Suppressor macrophage (primary cell): ENCODE measurements around the gene MKNK1.
"Not testable (repeated sequence)": the region's sequence is repeated elsewhere in the genome, so short reads cannot be mapped to it uniquely, and the experiment has no call there.

ENCODE experiments used
- DNase-seq, 4 experiments: peaks; one replicate each; pipeline ENCODE4 v3.0.0-alpha.2; 2020 to 2022
- total RNA-seq, 17 experiments: gene quantifications; one replicate each; lab custom pipeline; 2026; ENCODE audit warnings: mixed read lengths in 6 of 17, inconsistent platforms in 3 of 17; lab: John Stamatoyannopoulos, UW

Gene MKNK1
- total RNA-seq, result 49.5 to 230 (median 154) reads per million in 17 experiments

DNA sequence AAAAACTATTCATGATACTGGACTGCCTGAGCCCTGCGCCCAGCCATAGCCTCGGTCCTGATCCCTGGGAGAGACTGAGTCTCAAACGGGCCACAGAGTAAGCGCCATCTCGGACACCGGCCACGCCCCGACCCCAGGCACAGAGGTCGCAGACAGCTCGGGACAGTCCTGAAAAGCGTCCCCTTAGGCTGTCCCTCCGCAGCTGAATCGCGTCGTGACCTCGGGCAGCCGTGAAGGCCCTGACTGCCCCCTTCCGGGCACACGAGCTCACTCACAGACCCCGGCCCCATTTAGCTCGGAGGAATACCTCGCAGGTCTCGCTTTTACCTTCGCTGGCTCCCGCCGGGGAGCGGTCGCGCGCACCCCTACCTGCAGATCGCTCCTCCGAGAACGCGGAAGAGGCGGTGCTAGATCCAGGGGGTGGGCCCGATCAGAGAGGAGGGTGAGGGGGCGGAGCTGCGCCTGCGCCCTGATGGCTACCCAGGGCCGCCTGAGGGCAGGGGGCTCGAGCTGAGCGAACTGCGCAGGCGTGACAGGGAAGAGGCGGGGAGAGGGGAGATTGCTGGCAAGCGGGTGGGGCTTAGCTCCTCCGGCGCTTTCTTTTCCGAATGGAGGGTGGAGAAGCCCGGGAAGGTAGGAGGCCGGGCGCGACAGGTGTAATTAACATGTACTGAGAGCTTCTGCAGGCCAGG lies at the start of gene MKNK1:
MKNK1 (minus strand) TSS at position 411 of the 692 bp plus-strand sequence. CDS start 20,941 bp downstream, outside the sequence.
- peak; percentile 97 to 98 (median 98) for DNase-seq

DNA sequence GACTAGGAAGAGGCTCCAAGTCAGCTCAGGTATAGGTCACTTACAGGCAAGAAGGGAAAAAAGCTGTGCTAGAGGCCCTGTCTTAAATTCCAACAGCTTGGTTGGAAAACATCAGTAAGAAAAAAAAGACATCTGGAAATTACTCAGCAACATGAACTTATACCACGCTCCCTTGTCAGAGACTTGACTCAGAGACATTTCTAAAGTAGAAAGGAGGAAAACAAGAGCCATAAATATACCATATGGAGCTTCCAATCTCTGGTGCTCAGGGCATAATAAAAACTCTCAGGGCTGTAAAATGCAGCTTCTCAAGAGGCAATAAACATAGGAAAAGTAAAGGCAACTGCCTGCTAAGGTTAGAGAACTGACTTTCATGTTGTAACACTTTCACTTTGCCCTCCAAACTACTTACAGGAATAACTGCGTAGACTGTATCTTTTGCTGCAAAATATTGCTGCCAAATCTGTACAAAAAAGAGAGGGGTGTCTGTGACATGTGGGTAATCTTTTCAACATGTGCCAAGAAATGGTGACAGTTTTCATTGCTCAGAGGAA lies 49.4 kb upstream of the MKNK1 start:
- DNase-seq, result no peak

DNA sequence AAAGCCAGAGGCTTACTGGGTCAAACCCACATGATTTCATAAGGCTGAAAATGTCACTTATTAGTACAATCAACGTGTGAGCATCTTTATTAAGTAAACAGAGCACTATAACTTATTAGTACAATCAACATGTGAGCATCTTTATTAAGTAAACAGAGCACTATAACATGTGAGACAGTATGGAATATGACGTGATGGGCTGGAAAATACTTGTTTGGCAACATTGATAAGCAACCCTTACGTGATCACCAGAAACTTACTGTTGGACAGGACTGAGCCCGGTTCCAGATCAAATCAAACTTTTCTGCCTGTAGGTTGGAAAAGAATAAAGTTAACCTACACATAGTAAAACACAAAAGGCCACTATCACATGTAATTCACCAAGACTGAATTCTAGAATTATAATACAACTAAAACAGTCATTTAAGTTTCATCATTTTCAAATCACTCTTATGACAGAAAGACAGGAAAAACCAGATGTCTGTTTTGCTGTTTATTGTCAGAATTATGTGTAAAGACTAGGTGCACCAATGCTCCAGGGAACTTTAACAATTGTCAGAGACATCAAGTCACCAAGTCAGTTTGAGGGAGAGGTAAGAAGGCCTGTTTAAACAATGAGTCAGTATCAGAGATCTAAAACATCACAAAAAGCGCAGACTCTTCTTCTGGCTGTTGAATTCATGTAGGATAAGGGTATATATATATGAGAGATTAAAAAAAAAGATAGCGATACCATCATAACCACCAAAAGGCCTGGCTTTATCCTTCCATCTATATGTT lies 48.4 kb upstream of the MKNK1 start:
- DNase-seq, result no peak

DNA sequence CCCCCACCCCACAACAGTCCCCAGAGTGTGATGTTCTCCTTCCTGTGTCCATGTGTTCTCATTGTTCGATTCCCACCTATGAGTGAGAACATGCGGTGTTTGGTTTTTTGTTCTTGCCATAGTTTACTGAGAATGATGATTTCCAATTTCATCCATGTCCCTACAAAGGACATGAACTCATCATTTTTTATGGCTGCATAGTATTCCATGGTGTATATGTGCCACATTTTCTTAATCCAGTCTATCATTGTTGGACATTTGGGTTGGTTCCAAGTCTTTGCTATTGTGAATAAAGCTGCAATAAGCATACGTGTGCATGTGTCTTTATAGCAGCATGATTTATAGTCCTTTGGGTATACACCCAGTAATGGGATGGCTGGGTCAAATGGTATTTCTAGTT lies 47.1 kb upstream of the MKNK1 start:
- not testable (repeated sequence) for DNase-seq

DNA sequence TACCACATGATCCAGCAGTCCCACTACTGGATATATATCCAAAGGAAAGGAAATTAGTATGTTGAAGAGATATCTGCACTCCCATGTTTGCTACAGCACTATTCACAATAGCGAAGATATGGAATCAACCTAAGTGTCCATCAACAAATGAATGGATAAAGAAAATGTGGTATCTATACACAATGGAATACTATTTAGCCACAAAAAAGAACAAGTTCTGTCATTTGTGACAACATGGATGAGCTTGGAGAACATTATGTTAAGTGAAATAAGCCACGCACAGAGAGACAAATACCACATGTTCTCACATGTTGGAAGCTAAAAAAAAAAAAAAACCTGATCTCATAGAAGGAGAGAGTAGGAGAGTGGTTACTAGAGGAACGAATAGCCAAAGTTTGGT lies 46.4 kb upstream of the MKNK1 start:
- no peak for DNase-seq

DNA sequence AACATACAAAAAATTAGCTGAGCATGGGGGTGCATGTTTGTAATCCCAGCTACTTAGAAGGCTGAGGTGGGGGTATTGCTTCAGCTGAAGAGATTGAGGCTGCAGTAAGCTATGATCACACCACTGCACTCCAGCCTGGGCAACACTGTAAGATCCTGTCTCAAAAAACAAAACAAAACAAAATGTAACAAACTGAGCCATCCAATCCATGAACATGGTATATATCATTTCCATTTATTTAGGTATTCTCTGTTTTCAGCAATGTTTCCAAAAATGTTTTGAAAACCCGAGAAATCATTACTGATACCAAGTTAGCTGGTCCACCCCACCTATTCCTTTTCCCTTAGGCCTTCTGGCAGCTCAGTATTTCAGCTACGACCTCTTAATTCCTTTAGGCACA lies 45.7 kb upstream of the MKNK1 start:
- no peak for DNase-seq

DNA sequence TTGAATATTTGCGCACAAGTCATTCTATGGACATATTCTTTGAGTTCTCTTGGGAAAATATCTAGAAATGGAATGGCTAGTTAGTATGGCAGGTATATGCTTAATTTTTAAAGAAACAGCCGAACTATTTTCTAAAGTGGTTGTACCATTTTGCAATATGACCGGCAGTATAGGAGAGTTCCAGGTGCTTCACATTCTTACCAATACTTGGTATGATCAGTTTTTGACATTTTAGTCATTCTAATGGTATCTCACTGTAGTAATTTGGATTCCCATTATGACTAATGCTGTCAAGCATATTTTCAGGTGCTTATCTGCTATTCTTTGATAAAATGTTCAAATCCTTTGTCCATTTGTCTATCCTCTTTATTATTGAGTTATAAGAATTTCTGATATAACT lies 43.5 kb upstream of the MKNK1 start:
- no peak for DNase-seq

DNA sequence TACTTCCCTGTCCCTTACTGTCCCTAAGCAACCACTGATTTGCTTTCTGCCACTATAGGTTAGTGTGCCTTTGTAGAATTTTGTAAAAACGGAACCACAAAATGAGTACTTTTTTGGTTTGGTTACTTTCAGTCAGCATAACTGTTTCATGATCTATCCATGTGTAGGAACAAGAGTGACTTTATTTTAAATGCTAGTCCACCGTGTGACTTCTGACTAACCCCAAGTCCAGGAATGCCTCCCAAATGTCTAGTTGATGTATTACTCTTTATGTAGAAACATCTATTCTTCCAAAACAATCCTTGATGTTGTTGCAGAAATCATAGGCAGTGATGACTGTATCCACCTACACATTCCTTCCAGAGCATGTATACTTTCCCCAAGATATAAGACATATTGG lies 42.8 kb upstream of the MKNK1 start:
- DNase-seq, result peak in 3 of 4 experiments; percentile 6 to 36 (median 28)

DNA sequence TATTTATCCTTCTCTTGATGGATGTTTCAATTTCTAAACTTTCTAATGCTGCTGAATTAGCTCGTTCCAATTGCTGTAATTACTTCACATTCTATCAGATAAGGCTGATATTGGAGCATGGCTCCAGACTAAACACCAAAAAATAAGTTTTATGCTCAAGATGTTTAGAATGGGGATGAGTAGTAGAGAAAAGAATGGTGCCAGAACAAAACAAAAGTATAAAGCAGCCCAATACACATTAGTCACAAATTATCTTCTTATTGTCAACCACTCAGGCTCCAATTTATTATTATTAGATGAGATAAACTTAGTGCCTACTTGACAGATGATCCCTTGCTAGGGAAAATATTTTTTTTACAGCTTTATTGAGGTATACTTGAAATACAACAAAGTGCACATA lies 42.3 kb upstream of the MKNK1 start:
- no peak for DNase-seq

DNA sequence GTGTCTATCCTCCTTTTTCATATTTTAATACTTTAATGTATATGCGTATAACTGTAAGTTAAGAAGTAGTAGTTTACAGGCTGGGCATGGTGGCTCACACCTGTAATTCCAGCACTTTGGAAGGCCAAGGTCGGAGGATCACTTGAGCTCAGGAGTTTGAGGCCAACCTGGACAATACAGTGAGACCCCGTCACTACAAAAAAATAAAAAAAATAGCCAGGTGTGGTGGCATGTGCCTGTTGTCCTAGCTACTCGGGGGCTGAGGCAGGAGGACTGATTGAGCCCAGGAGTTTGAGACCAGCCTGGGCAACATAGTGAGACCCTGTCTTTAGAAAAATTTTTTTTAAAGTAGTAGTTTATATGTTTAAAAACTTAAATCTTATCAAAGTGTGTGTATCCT lies 41.7 kb upstream of the MKNK1 start:
- DNase-seq, result no peak

DNA sequence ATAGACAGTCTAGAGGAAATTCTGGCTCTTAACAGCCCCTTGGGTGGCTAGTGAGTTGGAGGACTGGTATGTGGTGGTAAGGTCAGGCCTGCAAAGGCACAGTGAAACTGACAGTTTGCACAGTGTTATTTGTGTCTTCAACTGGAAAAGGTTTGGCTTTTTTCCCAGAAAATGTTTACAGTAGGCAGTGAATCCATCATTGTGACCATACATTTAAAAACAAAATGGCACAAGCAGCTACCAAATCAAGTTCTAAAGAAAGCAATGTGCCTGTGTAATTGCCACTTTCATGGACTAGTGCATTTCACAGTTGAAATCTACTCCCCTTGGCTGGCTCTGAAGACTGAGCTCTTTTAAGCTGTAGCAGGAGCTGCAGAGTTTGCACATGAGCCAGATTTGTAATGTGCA lies 39.3 kb upstream of the MKNK1 start:
- no peak for DNase-seq

DNA sequence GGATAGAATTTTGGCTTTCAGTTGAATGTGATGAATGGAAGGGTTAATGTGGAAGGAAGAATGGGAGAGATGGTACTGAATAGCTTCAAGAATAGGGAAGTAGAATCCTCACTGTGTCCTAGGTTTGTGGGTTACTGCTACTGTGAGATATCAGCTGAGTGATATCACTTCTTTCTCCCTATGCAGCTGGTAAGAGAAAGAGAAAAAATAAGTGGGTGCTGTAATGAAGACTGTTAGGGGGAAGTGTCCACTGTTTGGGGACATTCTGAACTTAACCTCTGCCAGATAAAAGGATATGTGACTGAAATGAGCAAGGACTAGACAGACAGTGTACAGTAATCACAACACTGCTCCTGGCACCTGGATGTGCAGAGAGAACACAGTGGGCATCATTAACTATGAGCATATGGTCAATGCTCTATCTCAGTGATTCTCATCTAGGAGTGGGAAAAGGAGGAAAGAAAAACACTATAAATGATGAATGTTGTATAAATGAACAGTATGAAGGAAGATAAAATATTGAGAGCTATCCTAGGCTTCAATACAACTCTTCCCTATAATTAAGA lies 38.1 kb upstream of the MKNK1 start:
- peak in 2 of 4 experiments; percentile 13 to 46 for DNase-seq

DNA sequence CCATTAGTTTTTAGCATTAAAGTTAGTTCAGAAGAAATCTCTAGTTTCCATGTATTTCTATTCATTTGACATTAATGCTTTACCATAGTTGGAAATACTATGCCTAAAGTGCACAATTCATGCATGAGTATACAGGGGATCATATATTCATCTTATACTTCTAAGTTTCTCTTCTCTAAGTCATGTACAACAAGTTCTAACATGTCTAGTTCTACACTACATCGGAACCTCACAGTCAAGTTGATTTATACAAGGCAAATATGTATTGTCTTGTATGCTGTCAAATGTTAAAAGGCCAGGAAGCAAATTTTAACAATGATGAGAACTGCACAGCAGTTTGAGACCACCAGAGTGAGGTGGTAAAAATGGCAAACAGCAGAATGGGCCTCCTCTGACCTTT lies 35.5 kb upstream of the MKNK1 start:
- no peak for DNase-seq

DNA sequence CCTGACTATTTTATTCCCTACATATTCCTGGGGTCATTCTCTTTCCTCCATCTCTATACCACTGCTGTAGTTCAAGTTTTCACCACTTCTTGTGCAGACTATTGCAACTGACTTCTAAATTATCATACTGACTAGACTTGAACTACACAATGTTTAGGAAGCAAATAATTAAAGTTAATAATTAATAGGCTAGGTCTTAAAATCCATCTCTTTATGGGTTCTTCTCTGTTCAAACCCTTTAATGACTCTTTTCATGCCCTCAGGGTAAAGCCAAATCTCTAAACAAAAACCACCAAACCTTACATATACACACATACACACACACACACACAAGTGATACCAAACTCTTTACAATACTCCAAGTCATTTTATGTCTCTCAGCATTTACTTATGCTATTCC lies 34.9 kb upstream of the MKNK1 start:
- no peak for DNase-seq

DNA sequence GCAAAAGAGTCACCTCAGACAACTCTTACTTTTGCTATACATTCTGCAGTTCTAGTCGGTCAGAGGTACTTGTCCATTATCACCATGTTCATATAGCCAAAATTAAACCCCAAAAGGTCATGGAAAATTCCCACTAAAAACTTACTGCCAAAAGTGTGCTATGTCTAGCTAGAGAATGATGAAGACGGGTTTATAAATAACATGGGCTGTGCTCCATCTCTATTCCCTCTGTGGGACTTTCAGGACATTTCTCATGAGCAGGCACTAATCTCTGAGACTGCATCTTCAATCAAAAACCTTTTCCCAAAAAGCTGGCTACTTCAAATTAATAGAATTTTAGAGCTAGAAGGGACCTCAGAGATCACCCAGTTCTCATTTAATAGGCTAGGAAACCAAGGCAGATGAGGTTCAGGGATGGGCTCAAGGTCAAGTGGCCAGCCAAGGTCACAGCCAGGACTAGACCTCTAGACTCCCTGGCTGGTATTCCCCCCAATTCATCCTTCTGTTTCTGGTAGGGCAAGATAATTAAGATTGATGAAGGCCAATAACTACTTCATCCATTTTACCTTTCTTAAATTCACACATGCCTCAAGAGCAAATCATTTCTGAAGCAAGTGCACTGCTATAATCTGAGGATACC lies 33.5 kb upstream of the MKNK1 start:
- DNase-seq, result no peak

DNA sequence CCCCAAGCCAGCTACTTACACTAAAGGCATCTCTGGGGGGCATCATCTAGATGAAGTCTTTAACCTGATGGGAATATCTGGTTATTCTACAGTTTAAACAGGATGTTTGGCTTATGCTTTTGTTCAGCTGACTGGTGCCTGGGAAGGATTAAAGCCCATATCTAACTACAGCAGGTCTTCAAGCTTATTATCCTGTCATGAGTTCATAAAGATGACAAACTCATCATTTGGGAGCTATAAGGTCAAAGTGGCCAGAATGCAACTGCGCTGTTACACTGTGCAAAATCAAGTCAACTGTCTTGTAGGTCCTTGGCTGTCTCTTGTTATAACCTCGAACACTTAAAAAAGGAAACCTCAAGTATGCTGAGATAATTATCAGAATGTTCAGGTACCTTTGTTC lies 31.1 kb upstream of the MKNK1 start:
- DNase-seq, result no peak

DNA sequence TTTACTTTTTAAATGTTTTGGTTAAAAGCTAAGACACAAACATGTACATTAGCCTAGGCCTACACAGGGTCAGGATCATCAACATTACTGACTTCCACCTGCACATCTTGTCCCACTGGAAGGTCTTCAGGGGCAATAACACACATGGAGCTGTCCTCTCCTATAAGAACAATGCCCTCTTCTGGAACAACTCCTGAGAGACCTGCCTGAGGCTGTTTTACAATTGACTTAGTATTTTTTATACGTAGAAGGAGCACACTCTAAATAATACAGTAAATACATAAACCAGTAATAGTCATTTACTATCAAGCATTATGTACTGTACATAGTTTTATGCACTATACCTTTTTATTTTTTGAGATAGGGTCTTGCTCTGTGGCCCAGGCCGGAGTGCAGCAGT lies 26.7 kb upstream of the MKNK1 start:
- no peak for DNase-seq

DNA sequence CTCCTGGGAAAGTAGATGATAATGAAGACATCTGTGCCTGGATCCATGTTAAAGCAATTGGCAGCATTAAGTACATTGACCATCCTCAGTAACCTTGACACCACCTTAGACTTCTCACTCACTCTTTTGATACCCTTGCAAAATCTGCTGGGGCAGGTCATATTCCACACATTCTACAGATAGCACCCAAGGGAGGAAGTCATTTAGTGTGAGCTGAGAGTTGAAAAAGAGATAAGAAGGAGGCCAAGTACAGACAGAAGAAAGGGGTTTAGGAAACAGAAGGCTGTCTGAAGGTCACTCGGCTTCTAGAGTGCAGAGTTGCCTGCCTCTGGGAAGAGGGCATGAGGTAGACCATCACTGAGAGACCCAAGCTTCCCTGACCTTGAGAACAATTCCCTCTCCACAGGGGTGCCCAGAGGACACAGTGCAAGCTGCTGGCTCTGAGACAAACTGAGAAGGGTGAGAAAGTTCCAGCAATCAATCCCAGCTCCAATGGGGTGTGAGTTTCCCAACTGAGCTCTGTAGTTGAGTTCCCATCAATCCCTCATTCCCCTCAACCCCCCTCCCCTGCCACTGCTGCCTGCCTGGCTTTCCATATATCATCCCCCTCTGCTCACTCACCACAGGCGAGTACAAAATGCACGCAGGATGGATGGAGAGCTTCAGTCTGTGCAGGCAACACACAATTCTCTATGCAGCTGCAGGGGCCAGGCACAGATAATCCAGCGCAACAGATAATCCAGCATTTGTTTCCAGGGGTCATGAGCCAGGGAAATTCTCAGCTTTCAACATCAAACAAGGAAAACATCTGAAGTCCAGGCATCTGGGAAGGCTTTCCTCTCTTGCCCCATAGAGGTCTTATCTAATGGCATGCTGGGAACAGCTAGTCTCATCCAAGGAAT lies 19.9 kb upstream of the MKNK1 start:
- DNase-seq, result no peak

DNA sequence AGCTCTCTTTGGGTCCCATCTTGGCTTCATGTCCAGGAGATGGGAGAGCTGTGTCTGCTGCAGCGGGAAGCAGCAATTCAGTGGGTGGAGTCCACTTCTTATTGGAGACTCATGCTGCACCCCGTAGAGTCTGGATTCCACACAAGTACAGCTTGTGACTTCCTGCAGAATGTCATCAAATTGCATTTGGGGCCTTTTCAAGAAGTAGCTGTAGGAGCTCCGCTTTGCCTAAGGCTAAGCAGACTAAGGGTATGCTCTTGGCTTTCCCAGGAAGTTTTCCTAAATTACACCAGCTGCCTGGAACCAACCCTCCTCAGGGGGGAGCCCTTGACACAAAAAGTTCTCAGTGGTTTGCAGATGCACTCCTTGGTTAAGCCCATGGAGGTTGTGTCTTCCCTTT lies 18.3 kb upstream of the MKNK1 start:
- DNase-seq, result peak; percentile 49 to 70 (median 66)

DNA sequence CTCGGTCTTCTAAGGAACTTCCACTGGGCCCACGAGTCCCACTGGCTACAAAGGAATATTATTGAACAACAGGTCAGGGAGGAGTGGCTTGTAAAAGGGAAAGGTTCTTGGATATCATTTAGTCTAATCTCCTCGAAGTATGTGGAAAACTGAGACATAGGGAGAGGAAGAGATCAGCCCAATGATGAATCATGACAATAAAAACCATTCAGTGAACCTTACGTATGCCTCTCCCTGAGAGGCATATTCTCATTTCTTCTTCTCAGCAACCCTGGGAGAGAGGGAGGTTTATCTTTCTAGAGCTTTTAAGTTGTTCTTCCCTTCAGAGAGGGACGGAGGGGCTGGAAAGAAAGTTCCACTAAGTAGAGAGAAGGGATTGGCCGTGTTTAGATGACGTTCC lies 17.9 kb upstream of the MKNK1 start:
- DNase-seq, result no peak

DNA sequence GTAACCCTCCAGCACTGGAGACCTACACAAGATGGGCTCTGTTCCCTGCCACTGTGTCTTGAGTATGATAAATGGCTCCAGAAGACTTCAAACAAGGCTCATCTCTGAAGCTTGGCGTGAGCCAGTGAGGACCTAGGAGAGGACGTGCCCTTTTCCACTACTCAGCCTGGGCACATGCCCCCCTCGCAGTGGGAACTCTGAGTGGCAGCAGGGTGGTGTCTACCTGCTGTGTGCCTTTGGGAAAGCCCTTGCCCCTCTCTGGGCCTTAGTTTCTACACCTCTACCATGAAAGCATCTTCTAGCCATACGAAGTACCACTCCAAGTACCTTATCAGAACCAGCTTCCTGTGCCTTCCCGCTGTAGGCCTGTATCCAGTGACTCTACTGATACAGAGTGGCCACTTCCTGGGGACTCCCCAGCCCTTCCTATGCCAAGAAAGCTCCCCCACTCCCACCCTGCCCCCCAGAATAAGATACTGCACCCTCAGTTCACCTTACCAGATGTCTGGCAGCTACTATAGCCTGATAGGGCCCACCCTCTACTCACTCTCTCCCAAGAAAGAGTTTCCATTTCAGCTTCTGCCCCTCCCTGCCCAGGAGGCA lies 15.7 kb upstream of the MKNK1 start:
- no peak for DNase-seq
